ENCODE data around the gene BOLA1. TPM values are rescaled to one million over a fixed set of nuclear protein-coding genes. Genes with fewer than 3 reads are reported as not detected.

BOLA1 gene
- total and polyA plus RNA-seq, 2 of the 13 experiments (the other 11 are each of a cell fraction or from before 2014, with no cell fraction given) = 3.2 to 4.2 TPM

DNA sequence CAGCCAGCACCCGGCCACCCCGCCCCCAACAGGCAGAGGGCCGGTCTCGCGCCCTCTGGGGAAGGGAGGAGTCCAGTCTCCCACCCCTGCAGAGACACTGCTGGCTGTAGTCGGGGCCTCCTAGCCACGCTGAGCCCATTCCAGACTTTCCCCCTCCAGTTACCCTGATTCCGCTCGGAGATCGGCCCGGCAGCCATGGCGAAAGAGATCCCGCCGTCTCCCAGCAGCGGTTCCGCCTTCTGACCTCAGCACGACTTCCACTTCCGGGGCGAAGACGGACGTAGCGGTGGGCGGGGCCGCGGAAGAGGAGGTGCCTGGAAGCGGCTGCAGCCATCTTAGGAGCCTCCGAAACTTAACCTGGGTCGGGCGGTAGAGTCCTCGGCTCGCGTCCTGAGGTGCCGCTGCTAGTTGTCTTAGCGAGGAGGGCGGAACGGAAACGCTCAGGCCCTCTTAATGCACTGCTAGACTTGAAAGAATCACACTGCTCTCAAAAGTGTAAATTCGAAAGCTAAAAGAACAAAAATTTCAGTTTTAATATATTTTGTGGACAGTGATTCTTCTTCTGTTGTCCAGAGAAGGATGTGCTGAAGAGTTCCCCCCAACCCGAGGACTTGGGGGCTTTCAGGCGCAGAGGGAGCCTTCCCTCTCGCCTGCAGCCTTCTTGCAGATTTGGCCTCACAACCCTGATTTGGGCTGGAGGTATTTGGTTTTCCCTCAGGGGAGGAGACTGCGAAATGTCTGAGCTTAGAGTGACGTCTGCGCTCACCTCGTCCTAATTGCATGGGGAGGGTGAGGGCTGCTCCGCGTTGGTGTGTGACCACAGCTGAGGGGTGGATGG lies 28.4 kb downstream of the BOLA1 start, which contains the start of gene SF3B4 (continued):
- TF ChIP-seq, protein P1, sequence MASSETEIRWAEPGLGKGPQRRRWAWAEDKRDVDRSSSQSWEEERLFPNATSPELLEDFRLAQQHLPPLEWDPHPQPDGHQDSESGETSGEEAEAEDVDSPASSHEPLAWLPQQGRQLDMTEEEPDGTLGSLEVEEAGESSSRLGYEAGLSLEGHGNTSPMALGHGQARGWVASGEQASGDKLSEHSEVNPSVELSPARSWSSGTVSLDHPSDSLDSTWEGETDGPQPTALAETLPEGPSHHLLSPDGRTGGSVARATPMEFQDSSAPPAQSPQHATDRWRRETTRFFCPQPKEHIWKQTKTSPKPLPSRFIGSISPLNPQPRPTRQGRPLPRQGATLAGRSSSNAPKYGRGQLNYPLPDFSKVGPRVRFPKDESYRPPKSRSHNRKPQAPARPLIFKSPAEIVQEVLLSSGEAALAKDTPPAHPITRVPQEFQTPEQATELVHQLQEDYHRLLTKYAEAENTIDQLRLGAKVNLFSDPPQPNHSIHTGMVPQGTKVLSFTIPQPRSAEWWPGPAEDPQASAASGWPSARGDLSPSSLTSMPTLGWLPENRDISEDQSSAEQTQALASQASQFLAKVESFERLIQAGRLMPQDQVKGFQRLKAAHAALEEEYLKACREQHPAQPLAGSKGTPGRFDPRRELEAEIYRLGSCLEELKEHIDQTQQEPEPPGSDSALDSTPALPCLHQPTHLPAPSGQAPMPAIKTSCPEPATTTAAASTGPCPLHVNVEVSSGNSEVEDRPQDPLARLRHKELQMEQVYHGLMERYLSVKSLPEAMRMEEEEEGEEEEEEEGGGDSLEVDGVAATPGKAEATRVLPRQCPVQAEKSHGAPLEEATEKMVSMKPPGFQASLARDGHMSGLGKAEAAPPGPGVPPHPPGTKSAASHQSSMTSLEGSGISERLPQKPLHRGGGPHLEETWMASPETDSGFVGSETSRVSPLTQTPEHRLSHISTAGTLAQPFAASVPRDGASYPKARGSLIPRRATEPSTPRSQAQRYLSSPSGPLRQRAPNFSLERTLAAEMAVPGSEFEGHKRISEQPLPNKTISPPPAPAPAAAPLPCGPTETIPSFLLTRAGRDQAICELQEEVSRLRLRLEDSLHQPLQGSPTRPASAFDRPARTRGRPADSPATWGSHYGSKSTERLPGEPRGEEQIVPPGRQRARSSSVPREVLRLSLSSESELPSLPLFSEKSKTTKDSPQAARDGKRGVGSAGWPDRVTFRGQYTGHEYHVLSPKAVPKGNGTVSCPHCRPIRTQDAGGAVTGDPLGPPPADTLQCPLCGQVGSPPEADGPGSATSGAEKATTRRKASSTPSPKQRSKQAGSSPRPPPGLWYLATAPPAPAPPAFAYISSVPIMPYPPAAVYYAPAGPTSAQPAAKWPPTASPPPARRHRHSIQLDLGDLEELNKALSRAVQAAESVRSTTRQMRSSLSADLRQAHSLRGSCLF (CRISPR knock-in tag; IDR thresholded peaks at IDR 0.05; ENCODE audit: borderline replicate concordance) = no peak
- TF ChIP-seq ZNF274 (CRISPR knock-in tag; IDR thresholded peaks at IDR 0.05) (no peak), FOXP1 (IDR thresholded peaks at IDR 0.05) (no peak), FOXP1 (CRISPR knock-in tag; IDR thresholded peaks at IDR 0.05) (no peak), SALL2 (CRISPR knock-in tag; IDR thresholded peaks at IDR 0.05) (0 out of 2 replicates have a peak, but pooled peaks have one; percentile 23), KDM3A (CRISPR knock-in tag; IDR thresholded peaks at IDR 0.05; ENCODE audit: low read depth) (no peak), GPN1 (CRISPR knock-in tag; IDR thresholded peaks at IDR 0.05; ENCODE audit: borderline replicate concordance) (no peak), ZNF619 (CRISPR knock-in tag; IDR thresholded peaks at IDR 0.05) (peak; percentile 60; the same call in 1 of the 2 replicates), ZNF713 (CRISPR knock-in tag; IDR thresholded peaks at IDR 0.05) (no peak), RFX1 (IDR thresholded peaks at IDR 0.05) (peak; percentile 40; the same call in 1 of the 2 replicates), ZNF260 (CRISPR knock-in tag; IDR thresholded peaks at IDR 0.05; ENCODE audit: borderline replicate concordance, low read depth) (no peak), AHR (CRISPR knock-in tag; IDR thresholded peaks at IDR 0.05) (0 out of 2 replicates have a peak, but pooled peaks have one; percentile 38)
- TF ChIP-seq, protein P2, sequence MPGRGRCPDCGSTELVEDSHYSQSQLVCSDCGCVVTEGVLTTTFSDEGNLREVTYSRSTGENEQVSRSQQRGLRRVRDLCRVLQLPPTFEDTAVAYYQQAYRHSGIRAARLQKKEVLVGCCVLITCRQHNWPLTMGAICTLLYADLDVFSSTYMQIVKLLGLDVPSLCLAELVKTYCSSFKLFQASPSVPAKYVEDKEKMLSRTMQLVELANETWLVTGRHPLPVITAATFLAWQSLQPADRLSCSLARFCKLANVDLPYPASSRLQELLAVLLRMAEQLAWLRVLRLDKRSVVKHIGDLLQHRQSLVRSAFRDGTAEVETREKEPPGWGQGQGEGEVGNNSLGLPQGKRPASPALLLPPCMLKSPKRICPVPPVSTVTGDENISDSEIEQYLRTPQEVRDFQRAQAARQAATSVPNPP (CRISPR knock-in tag; IDR thresholded peaks at IDR 0.05) = no peak
- TF ChIP-seq, protein P3, sequence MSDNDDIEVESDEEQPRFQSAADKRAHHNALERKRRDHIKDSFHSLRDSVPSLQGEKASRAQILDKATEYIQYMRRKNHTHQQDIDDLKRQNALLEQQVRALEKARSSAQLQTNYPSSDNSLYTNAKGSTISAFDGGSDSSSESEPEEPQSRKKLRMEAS (IDR thresholded peaks at IDR 0.05) = peak; percentile 47; the same call in 1 of the 2 replicates
- TF ChIP-seq, protein P4, sequence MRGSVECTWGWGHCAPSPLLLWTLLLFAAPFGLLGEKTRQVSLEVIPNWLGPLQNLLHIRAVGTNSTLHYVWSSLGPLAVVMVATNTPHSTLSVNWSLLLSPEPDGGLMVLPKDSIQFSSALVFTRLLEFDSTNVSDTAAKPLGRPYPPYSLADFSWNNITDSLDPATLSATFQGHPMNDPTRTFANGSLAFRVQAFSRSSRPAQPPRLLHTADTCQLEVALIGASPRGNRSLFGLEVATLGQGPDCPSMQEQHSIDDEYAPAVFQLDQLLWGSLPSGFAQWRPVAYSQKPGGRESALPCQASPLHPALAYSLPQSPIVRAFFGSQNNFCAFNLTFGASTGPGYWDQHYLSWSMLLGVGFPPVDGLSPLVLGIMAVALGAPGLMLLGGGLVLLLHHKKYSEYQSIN (CRISPR knock-in tag; IDR thresholded peaks at IDR 0.05; ENCODE audit: borderline replicate concordance) = no peak
- TF ChIP-seq, protein P5, sequence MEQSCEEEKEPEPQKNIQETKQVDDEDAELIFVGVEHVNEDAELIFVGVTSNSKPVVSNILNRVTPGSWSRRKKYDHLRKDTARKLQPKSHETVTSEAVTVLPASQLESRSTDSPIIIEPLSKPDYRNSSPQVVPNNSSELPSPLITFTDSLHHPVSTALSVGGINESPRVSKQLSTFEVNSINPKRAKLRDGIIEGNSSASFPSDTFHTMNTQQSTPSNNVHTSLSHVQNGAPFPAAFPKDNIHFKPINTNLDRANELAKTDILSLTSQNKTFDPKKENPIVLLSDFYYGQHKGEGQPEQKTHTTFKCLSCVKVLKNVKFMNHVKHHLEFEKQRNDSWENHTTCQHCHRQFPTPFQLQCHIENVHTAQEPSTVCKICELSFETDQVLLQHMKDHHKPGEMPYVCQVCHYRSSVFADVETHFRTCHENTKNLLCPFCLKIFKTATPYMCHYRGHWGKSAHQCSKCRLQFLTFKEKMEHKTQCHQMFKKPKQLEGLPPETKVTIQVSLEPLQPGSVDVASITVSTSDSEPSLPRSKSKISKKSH (CRISPR knock-in tag; IDR thresholded peaks at IDR 0.05; ENCODE audit: borderline replicate concordance) = no peak; the same call in 1 of the 2 replicates
- TF ChIP-seq, protein P6, sequence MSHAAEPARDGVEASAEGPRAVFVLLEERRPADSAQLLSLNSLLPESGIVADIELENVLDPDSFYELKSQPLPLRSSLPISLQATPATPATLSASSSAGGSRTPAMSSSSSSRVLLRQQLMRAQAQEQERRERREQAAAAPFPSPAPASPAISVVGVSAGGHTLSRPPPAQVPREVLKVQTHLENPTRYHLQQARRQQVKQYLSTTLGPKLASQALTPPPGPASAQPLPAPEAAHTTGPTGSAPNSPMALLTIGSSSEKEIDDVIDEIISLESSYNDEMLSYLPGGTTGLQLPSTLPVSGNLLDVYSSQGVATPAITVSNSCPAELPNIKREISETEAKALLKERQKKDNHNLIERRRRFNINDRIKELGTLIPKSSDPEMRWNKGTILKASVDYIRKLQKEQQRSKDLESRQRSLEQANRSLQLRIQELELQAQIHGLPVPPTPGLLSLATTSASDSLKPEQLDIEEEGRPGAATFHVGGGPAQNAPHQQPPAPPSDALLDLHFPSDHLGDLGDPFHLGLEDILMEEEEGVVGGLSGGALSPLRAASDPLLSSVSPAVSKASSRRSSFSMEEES (CRISPR knock-in tag; IDR thresholded peaks at IDR 0.05) = no peak

Data from HepG2 (cell line).